GM20000 (cell line): ENCODE measurements around the gene ISM1.

Experiments
- DNase-seq: peaks from one replicate; pipeline ENCODE4 v3.0.0; 2012; ENCODE audit warnings: low spot score
- CTCF ChIP-seq: IDR thresholded peaks from 2 replicates; pipeline ENCODE4 v1.5.1; 2012; ENCODE audit warnings: mild to moderate bottlenecking, control low read depth; ENCODE audit errors: extremely low read depth, missing control alignments

The ISM1 gene

GRCh38 chr20:13249118-13249797, 28.2 kb downstream of the ISM1 start:
- TF ChIP-seq CTCF, result no peak
- DNase-seq, result no peak

GRCh38 chr20:13249798-13250170, 28.7 kb downstream of the ISM1 start:
- TF ChIP-seq CTCF, result no peak
- DNase-seq, result no peak

GRCh38 chr20:13250251-13250650, 29.2 kb downstream of the ISM1 start:
- no peak for DNase-seq
- no peak for TF ChIP-seq CTCF

GRCh38 chr20:13251106-13251903, 30.2 kb downstream of the ISM1 start:
- no peak for DNase-seq
- TF ChIP-seq CTCF, result no peak

- TF ChIP-seq CTCF, result no peak
- no peak for DNase-seq
Observed at GRCh38 chr20:13251904-13252297, 30.8 kb downstream of the ISM1 start.

GRCh38 chr20:13255356-13255755, 34.3 kb downstream of the ISM1 start:
- no peak for TF ChIP-seq CTCF
- no peak for DNase-seq

- no peak for TF ChIP-seq CTCF
- no peak for DNase-seq
Observed at GRCh38 chr20:13256606-13257005, 35.5 kb downstream of the ISM1 start.
